Measurements from ENCODE around the gene SYCN.

Gene SYCN

GRCh38 chr19:39194832-39195542, 9.1 kb downstream of the SYCN start:
- DNase-seq (ENCODE audit: low read depth in 2 of 2) = no peak

GRCh38 chr19:39193803-39194202, 10.3 kb downstream of the SYCN start:
- DNase-seq (ENCODE audit: low read depth in 2 of 2) = no peak

DNA sequence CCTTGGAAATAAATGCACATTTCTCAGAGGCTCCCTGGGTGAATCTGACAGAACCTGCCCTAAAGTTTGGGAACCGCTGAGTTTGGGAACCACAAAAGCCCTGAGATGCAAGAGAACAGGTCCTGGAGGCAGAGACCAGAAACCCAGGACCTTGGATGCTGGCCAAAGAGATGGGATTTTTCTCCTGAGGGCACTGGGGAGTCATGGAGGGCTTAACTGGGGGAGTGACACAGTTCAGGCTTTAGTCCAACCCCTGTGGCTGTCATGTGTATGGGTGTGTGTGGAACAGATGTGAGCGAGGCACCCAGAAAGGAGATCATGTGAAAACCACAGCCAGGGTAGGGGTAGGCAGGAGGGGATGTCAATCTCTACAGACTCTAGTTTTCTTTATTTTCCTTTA, 11.2 kb downstream of the SYCN start:
- no peak for DNase-seq (ENCODE audit: low read depth in 2 of 2)

- no peak for DNase-seq (ENCODE audit: low read depth in 2 of 2)
Measured at GRCh38 chr19:39190768-39191167, 13.3 kb downstream of the SYCN start.

DNA sequence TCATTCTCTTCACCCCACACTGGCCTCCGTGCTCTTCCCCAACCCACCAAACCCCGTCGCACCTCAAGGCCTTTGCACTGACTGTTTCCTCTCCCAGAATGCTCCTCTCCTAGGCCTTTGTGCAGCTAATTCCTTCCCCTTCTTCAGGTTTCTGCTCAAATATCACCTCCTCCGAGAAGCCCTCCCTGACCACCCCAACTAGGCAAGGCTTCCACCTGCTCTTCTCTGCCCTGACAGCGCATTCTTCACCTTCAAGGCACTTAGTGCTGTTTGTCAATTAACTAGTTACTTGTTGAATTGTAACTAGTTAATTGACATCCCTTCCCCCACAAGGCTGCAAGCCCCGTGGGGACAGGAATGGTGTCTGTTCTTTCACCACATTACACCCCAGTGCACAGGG, 15.1 kb downstream of the SYCN start:
- no peak for DNase-seq (ENCODE audit: low read depth in 2 of 2)

- no peak for DNase-seq (ENCODE audit: low read depth in 2 of 2)
Measured at GRCh38 chr19:39187552-39187943, 16.5 kb downstream of the SYCN start.

DNA sequence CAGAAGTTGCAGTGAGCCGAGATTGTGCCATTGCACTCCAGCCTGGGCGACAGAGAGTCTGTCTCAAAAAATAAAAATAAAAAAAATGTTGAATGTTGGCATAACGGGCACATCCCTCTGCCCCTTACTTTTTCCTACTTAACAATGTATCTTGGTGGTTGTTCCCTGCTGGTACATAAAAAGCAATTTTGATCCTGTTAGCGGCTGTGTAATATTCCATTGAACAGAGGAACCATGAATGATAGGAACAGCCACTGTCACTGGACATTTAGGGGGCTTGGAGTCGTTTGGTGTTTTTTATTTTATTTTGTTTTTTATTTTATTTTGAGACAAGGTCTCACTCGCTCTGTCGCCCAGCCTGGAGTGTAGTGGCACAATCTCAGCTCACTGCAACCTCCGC, 17.7 kb downstream of the SYCN start:
- no peak for DNase-seq (ENCODE audit: low read depth in 2 of 2)

DNA sequence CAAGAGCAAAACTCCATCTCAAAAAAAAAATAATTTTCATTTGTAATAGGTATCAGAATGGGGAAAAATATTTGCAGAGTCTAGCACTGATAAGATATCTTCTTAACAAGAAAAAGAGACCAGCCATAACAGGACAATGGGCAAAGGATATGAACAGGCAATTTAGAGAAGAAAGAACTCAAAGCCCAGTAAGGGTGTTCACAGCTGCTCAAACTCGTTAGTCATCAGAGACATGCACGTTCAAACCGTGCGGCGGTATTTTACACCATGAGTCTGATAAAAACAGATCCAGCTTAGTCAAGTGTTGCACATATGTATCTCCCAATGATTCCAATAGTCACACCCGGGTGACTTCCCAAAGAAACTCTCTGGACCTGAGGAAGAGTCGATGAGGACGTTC, 21.0 kb downstream of the SYCN start:
- DNase-seq (ENCODE audit: low read depth in 2 of 2) = no peak

DNA sequence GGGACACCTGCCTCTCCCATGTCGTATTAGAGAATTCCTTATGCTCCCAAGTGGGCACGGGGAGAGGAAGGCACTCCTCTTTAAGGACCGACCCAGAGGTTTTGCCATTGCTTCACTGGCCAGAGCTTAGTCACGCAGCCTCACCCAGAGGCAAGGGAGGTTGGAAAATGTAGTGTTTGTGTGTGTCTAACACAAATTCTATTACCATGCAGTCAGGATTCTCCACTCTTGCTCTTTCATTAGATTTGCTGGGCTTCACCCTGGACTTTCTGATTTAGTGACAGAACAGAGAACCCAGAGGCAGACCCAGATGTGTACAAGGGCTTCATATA, 21.9 kb downstream of the SYCN start:
- DNase-seq (ENCODE audit: low read depth in 2 of 2) = no peak

- DNase-seq (ENCODE audit: low read depth in 2 of 2) = no peak
Measured at GRCh38 chr19:39181500-39182173, 22.4 kb downstream of the SYCN start.

DNA sequence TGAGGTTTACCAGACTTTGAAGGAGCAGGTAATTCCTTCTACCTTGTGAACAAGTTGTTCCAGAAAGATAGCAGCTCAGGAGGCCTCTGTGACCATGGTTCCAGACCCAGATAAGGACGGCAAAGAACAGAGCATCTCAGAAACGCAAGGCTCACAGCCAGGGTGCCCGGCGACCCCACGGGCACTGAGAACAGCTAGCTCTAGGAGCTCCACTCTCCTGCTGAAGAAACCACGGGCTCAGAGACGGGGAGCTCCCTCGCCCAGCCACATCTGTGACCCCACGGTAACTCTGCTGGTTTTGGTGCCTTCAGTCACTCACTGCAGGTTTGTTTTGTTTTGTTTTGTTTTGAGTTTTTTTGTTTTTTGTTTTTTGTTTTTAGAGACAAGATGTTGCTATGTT, 23.3 kb downstream of the SYCN start:
- no peak for DNase-seq (ENCODE audit: low read depth in 2 of 2)

DNA sequence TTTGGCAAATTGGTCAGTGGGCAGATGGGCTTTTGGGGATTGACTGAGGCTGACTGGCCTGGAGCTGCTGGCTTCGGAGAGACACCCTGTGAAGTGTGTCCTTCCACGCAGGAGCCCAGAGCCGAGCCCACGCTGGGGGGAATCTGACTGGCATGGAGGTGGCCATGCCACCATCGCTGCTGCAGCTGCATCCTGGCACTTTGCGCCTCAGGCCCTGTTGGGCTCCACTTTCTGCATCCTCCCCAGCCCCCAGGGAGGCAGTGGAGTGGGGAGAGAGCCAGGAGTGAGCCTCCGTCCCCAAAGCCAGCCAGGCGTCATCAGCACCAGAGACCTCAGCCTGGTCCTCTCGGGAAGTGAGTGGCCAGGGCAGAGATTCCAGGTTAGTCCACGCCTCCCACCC, 24.3 kb downstream of the SYCN start:
- DNase-seq (ENCODE audit: low read depth in 2 of 2) = no peak

DNA sequence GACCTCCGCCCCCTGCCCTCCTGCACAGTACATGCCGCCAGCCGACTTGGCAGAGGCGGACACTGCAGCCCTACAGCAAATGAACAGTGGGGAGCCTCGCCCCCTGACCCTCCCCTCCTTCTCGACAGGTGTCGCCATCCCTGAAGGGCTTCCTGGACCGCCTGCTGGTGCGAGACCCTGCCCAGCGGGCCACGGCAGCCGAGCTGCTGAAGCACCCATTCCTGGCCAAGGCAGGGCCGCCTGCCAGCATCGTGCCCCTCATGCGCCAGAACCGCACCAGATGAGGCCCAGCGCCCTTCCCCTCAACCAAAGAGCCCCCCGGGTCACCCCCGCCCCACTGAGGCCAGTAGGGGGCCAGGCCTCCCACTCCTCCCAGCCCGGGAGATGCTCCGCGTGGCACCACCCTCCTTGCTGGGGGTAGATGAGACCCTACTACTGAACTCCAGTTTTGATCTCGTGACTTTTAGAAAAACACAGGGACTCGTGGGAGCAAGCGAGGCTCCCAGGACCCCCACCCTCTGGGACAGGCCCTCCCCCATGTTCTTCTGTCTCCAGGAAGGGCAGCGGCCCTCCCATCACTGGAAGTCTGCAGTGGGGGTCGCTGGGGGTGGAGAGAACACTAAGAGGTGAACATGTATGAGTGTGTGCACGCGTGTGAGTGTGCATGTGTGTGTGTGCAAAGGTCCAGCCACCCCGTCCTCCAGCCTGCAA, 25.6 kb downstream of the SYCN start:
- DNase-seq (ENCODE audit: low read depth in 2 of 2) = no peak

DNA sequence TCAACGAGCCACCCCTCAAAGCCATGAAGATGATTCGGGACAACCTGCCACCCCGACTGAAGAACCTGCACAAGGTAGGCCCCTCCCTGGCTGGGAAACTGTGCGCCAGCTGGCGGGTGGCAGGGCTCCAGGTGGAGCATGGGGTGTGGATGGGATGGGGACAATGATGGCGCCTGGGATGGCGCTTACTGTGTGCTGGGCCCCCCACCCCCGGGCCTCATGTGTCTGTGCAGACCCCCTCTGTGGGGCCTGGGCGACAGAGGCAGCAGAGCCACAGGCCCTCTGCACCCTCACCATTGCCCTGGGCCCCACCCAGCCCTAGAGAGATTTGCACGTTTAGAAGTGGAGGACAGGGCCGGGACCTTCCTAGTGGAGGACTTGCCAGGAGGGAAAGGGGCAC, 26.3 kb downstream of the SYCN start:
- no peak for DNase-seq (ENCODE audit: low read depth in 2 of 2)

DNA sequence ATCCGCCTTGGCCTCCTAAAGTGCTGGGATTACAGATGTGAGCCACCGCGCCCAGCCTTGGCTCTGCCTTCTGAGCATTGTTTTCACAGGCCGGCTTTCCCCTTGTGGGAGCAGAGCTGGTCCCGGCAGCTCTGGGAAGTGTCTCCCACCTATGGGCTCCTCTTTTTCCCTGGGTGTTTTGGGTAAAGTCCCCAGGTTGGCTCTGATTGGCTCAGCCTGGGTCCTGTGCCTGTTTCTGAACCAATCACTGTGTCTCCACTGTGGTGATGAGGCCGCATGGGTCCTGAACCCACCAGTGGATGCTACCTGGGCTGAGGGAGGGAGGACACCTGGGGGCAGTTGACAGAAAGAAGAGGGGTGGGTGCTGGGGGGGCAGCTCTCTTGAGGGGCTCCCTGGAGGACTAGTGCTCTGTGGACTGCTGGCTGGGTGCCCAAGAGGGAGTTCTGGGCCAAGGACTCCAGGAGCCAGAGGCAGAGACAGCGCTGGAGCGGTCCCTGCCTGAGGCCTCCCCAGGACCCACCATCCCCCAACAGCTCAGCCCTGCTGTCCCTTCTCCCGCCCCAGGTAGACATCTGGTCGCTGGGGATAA, 26.9 kb downstream of the SYCN start:
- DNase-seq (ENCODE audit: low read depth in 2 of 2) = no peak

- no peak for DNase-seq (ENCODE audit: low read depth in 2 of 2)
Measured at GRCh38 chr19:39175564-39175963, 28.5 kb downstream of the SYCN start.

DNA sequence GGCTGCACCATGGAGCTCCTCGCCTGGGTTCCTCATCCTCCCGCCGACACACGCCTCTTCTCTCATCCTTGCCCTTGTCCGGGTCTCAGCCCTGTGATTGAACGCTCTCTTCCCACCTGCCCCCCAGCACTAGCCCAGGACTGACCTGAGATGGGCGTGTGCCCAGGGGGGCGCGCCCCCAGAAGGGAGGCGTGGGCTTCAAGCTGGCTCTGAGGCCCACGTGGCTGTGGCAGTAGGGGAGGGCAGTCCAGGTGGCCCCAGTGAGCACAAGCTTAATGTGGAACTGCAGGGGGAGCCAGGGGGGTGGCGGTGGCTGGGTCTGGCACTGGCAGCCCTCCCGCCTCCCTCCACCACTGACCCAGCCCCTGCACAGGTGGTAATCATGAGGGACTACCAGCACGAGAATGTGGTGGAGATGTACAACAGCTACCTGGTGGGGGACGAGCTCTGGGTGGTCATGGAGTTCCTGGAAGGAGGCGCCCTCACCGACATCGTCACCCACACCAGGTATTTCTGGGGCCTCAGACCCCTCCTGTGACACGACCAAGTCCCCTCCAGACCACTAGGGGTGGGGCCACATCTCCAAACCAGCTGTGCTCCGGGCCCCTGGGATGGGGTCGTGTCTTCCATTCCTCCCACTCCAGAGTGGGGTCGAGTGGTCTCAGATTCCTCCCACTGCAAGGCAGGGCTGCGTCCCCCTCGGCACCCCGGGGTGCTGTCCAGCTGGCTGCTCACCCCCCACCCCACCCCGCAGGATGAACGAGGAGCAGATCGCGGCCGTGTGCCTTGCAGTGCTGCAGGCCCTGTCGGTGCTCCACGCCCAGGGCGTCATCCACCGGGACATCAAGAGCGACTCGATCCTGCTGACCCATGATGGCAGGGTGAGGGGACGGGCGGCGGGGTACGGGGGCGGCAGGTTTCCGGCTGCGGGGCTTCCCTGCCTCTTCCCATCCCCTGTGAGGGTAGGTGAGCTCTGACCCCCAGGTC, 29.2 kb downstream of the SYCN start:
- DNase-seq (ENCODE audit: low read depth in 2 of 2) = no peak

GRCh38 chr19:39174142-39174541, 29.9 kb downstream of the SYCN start:
- no peak for DNase-seq (ENCODE audit: low read depth in 2 of 2)

GRCh38 chr19:39173502-39173991, 30.5 kb downstream of the SYCN start:
- no peak for DNase-seq (ENCODE audit: low read depth in 2 of 2)

- DNase-seq (ENCODE audit: low read depth in 2 of 2) = no peak
Measured at GRCh38 chr19:39172700-39173501, 31.2 kb downstream of the SYCN start.

Data from stimulated activated CD8-positive, alpha-beta memory T cell treated with anti-CD3 and anti-CD28 coated beads, Interleukin-2, amount 100 ng/mL, for 48 hours (primary cell).